HCT116 (cell line): ENCODE measurements around the gene SSX5. TPM values are rescaled to one million over a fixed set of nuclear protein-coding genes. Genes with fewer than 3 reads are reported as not detected.
"Not testable (repeated sequence)": the region's sequence is repeated elsewhere in the genome, so short reads cannot be mapped to it uniquely, and the experiment has no call there.

Source experiments
- ATAC-seq: fragments of 200-7000 bp; cut with Tn5 transposase; 2 replicates; pipeline ENCODE4 v1.9.1; 2020; ENCODE audit warnings: mild to moderate bottlenecking, moderate library complexity
- BruUV-seq: library from RNA; stranded (reverse); fragments of 400-500 nt; replicated peaks from 2 replicates; lab custom pipeline; 2021; lab: Mats Ljungman, UMichigan
- CTCF ChIA-PET: fragments of 300-600 bp; sonication (Branson Sonifier 250); formaldehyde crosslinking; loops from one replicate; lab custom pipeline; 2021; ENCODE audit warnings: antibody characterized with exemption; lab: Charles Lee
- POLR2A ChIA-PET: fragments of 300-600, 350-600 bp; sonication (Branson Sonifier 250); formaldehyde crosslinking; loops from one replicate; lab custom pipeline; 2021; ENCODE audit warnings: antibody characterized with exemption; lab: Charles Lee
- RAD21 ChIA-PET, 2 experiments: fragments of 300-600 bp; sonication (Branson Sonifier 250); formaldehyde crosslinking; loops; one replicate each; lab custom pipeline; 2023; ENCODE audit warnings: low total read pairs in 2 of 2; ENCODE audit not compliant: uncharacterized antibody in 2 of 2, unreplicated experiment in 2 of 2, low non-redundant PET in 1 of 2; lab: Charles Lee
- DNase-seq: peaks from one replicate; pipeline ENCODE4 v3.0.0-alpha.2; 2010; ENCODE audit warnings: low read depth, low spot score
- H2AFZ ChIP-seq: fragments of 200-600 bp; shearing (Covaris generic), sonication (generic); 2 replicates; pipeline ENCODE4 v1.6.1; 2017; ENCODE audit warnings: low read depth, mixed run types, mixed read lengths, antibody characterized with exemption, low read length; ENCODE audit not compliant: poor library complexity, severe bottlenecking
- H3K27ac ChIP-seq: 2 replicates; pipeline ENCODE4 v1.5.1; 2012; ENCODE audit warnings: low read depth, low read length
- H3K27me3 ChIP-seq: fragments of 200-600 bp; sonication (generic); 2 replicates; pipeline ENCODE4 v1.6.1; 2016; ENCODE audit warnings: mixed run types, low read length, mixed read lengths; ENCODE audit not compliant: insufficient read depth
- H3K36me3 ChIP-seq, 2 experiments: fragments of 200-500 bp in 1 of 2; fragments of 200-600 bp in 1 of 2; sonication (Bioruptor generic) in 1 of 2; sonication (generic) in 1 of 2; 2 replicates each; pipeline versions ENCODE4 v1.5.1 to v1.6.1; 2014 to 2016; ENCODE audit warnings: low read length in 2 of 2, inconsistent platforms in 1 of 2, mixed read lengths in 1 of 2, mixed run types in 1 of 2; ENCODE audit not compliant: insufficient read depth in 2 of 2, control insufficient read depth in 1 of 2
- H3K4me1 ChIP-seq, 2 experiments: fragments of 200-600 bp in 1 of 2; sonication (generic) in 1 of 2; 2 replicates each; pipeline versions ENCODE4 v1.5.1 to v1.6.1; 2012 to 2017; ENCODE audit warnings: low read length in 2 of 2, inconsistent platforms in 1 of 2, mild to moderate bottlenecking in 1 of 2, mixed read lengths in 1 of 2, mixed run types in 1 of 2, moderate library complexity in 1 of 2; ENCODE audit not compliant: insufficient read depth in 2 of 2, control insufficient read depth in 1 of 2
- H3K4me2 ChIP-seq: fragments of 200-600 bp; sonication (generic); 2 replicates; pipeline ENCODE4 v1.6.1; 2017; ENCODE audit warnings: mixed run types, low read length, mixed read lengths
- H3K4me3 ChIP-seq, 2 experiments: fragments of 200-600 bp in 1 of 2; sonication (generic) in 1 of 2; replicated peaks in 1 of 2; 2 replicates each; pipeline ENCODE4 v1.5.1; 2011 to 2016; ENCODE audit warnings: low read length in 2 of 2, control low read depth in 1 of 2, low read depth in 1 of 2, mild to moderate bottlenecking in 1 of 2, mixed read lengths in 1 of 2, mixed run types in 1 of 2
- H3K79me2 ChIP-seq: fragments of 200-600 bp; sonication (generic); 2 replicates; pipeline ENCODE4 v1.6.1; 2017; ENCODE audit warnings: mild to moderate bottlenecking, mixed run types, low read length, moderate library complexity, mixed read lengths; ENCODE audit not compliant: insufficient read depth
- H3K9ac ChIP-seq: fragments of 200-600 bp; sonication (generic); 2 replicates; pipeline ENCODE4 v1.6.1; 2016; ENCODE audit warnings: low read length, mixed read lengths
- H3K9me2 ChIP-seq: fragments of 200-600 bp; sonication (generic), shearing (Covaris generic); 2 replicates; pipeline ENCODE4 v1.6.1; 2017; ENCODE audit warnings: mixed run types, mild to moderate bottlenecking, moderate library complexity; ENCODE audit not compliant: insufficient read depth
- H3K9me3 ChIP-seq, 2 experiments: fragments of 200-500 bp in 1 of 2; fragments of 200-600 bp in 1 of 2; sonication (Bioruptor generic) in 1 of 2; sonication (generic) in 1 of 2; 2 replicates each; pipeline ENCODE4 v1.6.1; 2014 to 2017; ENCODE audit warnings: low read length in 2 of 2, mixed read lengths in 2 of 2, inconsistent platforms in 1 of 2, low read depth in 1 of 2, mild to moderate bottlenecking in 1 of 2, mixed run types in 1 of 2, moderate library complexity in 1 of 2; ENCODE audit not compliant: control insufficient read depth in 1 of 2, insufficient read depth in 1 of 2
- H4K20me1 ChIP-seq: fragments of 200-600 bp; sonication (generic), shearing (Covaris generic); 2 replicates; pipeline ENCODE4 v1.6.1; 2017; ENCODE audit warnings: mixed run types, mild to moderate bottlenecking, moderate library complexity; ENCODE audit not compliant: insufficient read depth
- intact Hi-C: fragments of 100-400 bp; cut with micrococcal nuclease; formaldehyde crosslinking; loops from 2 replicates; pipeline ENCODE4 v1.10.0; 2022
- total RNA-seq: library from RNA; stranded (reverse); gene quantifications from one replicate; pipeline ENCODE4 v1.2.1, GENCODE V29; 2021; ENCODE audit not compliant: unreplicated experiment

SSX5 gene
- total RNA-seq, 1 experiment from 2014 or later = not detected

- BruUV-seq, intact Hi-C loops, H3K79me2 ChIP-seq, H3K9ac ChIP-seq, H3K4me2 ChIP-seq, RAD21 ChIA-PET, H3K36me3 ChIP-seq, POLR2A ChIA-PET, H3K9me2 ChIP-seq, H4K20me1 ChIP-seq, DNase-seq, CTCF ChIA-PET, ATAC-seq, H3K9me3 ChIP-seq, H3K4me3 ChIP-seq, H3K27ac ChIP-seq, H3K27me3 ChIP-seq, H3K4me1 ChIP-seq, H2AFZ ChIP-seq: not testable (repeated sequence)
Measured at GRCh38 chrX:48224196-48224595, 27.6 kb upstream of the SSX5 start.

- BruUV-seq, H3K36me3 ChIP-seq, H3K4me2 ChIP-seq, H3K4me3 ChIP-seq, H3K4me1 ChIP-seq, RAD21 ChIA-PET, H3K9ac ChIP-seq, ATAC-seq, H3K9me2 ChIP-seq, CTCF ChIA-PET, H4K20me1 ChIP-seq, H3K27ac ChIP-seq, H2AFZ ChIP-seq, H3K79me2 ChIP-seq, POLR2A ChIA-PET, H3K9me3 ChIP-seq, intact Hi-C loops, DNase-seq, H3K27me3 ChIP-seq: not testable (repeated sequence)
Measured at GRCh38 chrX:48214341-48214740, 17.7 kb upstream of the SSX5 start.

- intact Hi-C loops, H3K4me2 ChIP-seq, H3K9ac ChIP-seq, H3K9me2 ChIP-seq, H3K79me2 ChIP-seq, RAD21 ChIA-PET, BruUV-seq, H3K4me1 ChIP-seq, H3K4me3 ChIP-seq, H3K9me3 ChIP-seq, POLR2A ChIA-PET, H3K36me3 ChIP-seq, H4K20me1 ChIP-seq, H3K27ac ChIP-seq, ATAC-seq, CTCF ChIA-PET, DNase-seq, H3K27me3 ChIP-seq, H2AFZ ChIP-seq: not testable (repeated sequence)
Measured at GRCh38 chrX:48190024-48190423, 6.6 kb downstream of the SSX5 start.

- H3K9me2 ChIP-seq, H2AFZ ChIP-seq, intact Hi-C loops, H3K9ac ChIP-seq, BruUV-seq, H3K79me2 ChIP-seq, H3K4me2 ChIP-seq, H3K27me3 ChIP-seq, H3K4me1 ChIP-seq, CTCF ChIA-PET, POLR2A ChIA-PET, ATAC-seq, H3K9me3 ChIP-seq, H4K20me1 ChIP-seq, H3K27ac ChIP-seq, H3K4me3 ChIP-seq, RAD21 ChIA-PET, DNase-seq, H3K36me3 ChIP-seq: not testable (repeated sequence)
Measured at GRCh38 chrX:48181882-48182281, 14.7 kb downstream of the SSX5 start.
